HG02798 (cell line): ENCODE results near the gene MITF.

Experiments used
- ATAC-seq: cut with Tn5 transposase; IDR thresholded peaks from one replicate; pipeline ENCODE4 v1.9.1; 2021; ENCODE audit warnings: mild to moderate bottlenecking; ENCODE audit not compliant: unreplicated experiment, poor library complexity

MITF gene

GRCh38 chr3:69936266-69936665, 197.0 kb downstream of the MITF start:
- no peak for ATAC-seq

DNA sequence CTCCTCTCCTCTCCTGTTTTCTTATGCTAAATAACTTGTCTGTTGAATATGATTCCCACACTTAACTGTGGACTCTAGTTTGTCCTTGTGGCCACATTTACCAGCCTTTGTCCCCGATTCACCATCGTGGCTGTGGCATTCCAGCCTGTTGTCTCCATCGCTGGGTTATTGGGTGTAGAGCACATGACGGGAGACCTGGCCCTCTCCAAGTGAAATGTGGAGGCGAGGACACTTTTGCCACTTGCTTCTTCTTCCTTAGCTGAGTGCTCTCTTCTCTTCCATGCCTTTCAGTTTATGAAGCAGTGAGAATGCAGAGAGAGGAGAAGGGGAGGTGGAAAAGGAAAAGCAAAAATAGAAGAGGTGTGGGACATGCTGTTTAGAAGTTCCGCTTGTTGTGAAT, 198.8 kb downstream of the MITF start:
- ATAC-seq, result no peak

DNA sequence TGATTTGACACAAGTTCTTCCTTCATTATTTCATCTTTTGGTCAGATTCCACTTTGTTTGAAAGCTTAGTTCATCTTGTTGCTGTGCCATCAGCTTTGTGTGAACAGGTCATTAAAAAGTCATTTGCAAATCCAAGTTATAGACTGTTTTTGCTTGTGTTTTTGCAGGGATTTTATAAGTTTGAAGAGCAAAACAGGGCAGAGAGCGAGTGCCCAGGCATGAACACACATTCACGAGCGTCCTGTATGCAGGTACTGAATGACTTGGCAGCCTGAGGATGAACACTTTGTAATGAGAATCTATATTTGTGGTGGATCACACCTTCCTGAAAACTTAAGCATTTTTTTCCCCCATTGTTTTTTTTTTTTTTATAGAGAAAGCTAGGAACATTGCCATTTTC, 199.7 kb downstream of the MITF start:
- no peak for ATAC-seq

GRCh38 chr3:69941037-69941436, 201.8 kb downstream of the MITF start:
- no peak for ATAC-seq

- ATAC-seq, result no peak
These were observed 202.3 kb downstream of the MITF start for GRCh38 chr3:69941439-69942176.

DNA sequence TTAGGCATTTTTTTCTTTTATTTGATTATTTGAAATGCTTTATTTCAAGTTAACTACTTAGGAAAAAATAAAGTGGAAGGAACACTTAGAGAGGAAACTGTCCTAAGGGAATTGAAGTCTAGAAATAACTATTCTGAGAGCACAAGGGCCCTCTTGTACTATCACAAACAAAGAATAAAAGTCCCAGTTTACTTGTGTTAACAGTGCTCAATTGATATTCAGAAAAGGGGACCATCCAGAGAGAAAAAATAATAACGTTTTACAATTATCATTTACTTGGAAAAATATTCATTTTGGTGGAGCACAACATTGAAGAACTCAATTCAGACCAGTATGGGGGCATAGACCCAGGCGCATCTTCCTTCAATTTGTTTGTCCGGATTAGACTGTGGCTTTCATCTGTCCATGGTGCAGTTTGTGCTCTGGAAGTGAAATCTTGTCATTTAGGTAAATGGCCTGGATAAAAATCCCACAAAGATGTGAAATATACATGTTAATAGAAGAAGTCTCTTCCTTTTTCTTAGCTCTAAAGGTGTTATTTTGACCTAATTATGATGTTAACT, 205.7 kb downstream of the MITF start:
- no peak for ATAC-seq

GRCh38 chr3:69948246-69948862, 209.1 kb downstream of the MITF start:
- ATAC-seq, result no peak

DNA sequence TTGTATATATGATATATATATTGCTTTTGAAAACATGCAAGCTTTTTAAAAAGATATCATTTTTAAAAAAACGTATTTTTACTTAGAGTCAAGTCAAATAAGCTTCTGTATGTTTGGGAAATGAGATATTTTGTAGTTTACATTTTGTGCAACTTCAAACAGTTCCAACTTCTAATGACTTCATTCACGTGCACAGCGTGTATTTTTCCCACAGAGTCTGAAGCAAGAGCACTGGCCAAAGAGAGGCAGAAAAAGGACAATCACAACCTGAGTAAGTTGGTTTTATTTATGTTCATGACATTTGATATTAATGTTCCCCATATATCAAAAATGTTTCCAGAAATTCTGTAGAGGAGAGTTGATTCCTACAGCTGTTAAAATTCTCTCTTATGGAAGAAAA, 212.4 kb downstream of the MITF start:
- no peak for ATAC-seq

DNA sequence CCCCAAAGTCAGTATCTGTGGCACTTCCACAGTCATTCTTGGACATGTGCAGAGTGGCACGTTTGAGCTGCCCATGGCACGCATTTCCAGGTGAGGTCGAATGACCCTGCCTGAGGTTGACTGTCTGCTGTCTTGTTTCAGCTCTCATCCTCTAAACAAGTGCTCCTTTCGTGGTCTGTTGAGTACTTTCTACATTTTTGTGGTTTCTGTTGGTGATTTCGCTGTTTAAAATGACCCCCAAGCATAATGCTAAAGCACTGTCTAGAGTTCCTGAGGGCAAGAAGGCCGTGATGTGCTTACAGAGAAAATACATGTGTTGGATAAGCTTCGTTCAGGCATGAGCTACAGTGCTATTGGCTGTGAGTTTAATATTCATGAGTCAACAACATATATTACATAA, 220.3 kb downstream of the MITF start:
- ATAC-seq, result no peak

- ATAC-seq, result no peak
These were observed 222.6 kb downstream of the MITF start for GRCh38 chr3:69961706-69962439.

DNA sequence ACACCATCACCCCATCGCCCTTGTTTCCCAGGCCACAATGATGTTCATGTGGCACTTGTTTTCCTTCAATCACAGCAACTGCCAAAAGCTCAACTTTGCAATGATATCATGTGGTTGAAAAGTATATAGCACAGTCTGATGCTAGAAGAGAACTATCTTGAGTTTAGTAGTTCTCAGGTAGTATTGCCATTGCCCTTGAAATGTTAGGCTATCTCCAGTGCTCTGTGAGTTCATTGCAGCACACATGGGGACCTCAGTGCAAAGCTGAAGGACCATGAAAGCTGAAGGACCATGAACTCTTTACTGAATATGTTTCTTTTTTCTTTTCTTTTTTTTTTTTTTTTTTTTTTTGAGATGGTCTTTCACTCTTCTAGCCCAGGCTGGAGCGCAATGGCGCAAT, 224.4 kb downstream of the MITF start:
- ATAC-seq, result no peak

DNA sequence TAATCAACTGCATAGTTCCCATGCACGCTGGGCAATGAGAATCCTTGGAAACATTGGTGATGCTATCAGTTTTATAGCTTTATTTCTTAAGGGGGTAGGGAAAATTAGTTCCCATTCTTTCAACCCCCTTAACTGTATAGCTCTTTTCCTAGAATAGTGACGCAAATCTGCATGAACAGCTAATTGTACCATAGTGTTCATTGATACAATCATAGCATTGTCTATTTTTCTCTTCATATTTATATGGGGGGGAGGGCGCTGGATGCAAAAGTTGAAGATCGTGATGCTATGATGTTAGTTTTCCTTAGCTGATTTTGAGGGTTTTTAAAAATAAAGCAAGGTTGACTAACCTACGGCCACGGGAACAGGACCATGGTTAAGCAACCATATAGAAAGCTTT, 227.9 kb downstream of the MITF start:
- no peak for ATAC-seq

DNA sequence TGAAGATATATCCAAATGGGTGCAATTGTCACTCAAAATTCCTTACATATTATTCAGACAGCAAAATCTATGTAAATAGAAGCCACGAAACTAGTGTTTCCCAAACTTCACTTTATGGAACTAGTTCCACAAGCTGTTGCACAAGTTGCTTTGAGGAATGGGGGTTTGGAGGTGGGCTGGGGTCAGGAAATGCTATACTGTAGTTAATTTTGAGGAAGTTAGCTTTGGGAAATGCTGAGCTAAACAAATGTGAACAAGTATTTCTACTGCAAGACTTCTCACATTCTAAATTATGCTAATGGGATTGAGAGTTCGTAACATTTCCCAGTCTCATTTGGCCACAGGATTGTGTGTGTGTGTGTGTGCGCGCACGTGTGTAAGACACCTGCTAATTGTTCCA, 231.6 kb downstream of the MITF start:
- ATAC-seq, result no peak

- ATAC-seq, result no peak
These were observed 233.4 kb downstream of the MITF start for GRCh38 chr3:69972672-69973071.

GRCh38 chr3:69976021-69976420, 236.8 kb downstream of the MITF start:
- no peak for ATAC-seq

DNA sequence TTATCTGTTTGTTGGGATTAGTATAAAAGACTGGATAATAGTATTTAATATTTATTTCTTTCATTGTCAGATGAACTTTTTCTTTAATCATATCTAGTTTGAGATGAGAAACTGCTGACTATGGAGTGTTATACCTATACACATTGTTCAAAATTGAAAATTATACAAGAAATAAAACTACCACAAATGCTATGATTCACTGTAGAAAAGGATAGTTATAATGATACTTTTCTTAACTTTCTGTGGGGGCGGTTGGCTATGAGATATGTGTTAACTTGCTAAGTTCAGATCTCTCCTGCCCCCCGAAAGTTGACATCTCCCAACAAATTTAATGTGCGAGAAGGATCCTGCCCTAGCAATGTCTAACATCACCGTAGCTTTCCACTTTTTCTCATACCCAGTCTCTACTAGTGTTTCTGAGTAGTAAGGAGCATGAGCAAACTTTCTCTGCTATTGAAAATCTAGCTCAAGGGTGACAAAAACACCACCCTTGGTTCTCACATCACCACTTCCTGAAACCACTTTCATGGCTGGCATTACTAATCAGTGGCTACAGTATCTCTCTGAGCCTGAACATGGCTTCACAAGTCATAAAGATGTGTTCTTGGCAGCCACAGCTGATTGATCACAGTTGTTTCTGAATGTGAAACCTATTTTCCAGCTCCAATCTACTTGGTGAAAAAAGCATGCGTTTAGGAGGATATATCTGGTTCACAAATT, 244.4 kb downstream of the MITF start:
- ATAC-seq, result no peak

DNA sequence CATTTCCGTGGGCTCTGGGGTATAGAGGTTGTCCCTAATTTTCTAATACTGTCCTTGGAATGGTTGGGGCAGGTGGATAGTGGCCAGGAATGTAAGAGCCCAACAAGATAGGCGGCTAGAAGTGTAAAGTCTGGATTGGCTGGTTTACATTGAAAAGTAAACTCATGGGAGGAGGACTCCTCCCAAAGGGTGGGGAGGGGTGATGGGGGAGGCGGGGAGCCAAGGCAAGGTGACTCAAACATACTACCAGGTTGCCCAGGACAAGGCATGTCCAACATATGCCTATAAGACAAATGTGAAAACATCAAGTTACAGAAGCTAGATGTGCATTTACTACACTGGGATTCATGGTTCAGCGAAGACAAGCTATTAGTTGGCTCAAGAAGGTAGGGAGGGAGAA, 246.0 kb downstream of the MITF start:
- no peak for ATAC-seq

DNA sequence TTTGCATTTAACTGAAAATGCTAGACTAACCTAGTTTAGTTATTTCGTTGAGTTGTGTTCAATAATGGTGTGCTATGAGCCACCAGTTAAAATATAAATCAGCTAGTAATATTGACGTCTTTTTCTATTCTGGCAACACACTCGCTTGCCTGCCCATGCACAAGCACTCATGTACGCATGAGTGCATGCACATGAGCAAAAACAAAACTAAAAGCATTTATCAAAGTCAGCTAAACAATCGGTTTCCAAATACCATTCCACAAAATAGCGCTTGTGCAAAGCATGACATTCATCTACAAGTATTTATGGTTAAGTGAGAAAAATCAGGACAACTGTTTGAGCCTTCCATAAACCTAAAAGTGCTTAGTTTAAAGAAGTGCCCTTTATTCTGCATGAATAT, 247.2 kb downstream of the MITF start:
- no peak for ATAC-seq

DNA sequence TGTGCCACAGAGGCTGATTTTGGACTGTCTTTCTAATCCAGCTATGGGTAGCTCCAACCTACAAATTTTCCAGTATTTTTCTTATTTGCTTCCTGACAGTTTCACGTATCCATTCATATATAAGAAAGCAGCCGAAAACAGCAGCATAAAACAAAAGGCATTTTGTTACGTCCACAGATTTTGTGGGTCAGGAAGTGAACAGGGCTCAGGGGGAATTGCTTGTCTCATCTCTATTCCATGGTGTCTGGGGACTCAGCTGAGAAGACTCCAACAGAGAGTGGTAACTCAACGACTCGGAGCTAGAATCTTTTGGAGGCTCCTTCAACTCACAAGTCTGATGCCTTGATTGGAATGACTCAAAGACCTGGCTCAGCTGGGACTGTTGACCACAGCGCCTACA, 248.6 kb downstream of the MITF start:
- no peak for ATAC-seq

DNA sequence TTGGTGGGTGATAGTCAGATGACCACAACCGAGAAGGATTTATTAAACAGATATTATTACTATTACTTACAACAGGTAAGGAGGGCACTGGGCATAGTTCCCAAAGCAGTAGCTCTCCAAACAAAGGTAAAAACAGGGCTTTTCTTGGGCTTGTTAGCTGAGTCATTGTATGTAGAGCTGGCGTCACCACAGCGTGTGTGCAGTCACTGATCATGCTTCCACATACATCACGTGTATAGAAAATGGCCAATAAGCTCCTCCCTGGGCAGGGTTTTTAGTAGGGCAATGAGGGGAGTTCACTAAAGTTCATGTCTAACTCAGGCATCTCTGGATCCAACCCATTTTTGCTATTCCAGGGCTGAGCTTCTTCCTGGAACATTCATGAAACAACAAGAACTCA, 254.5 kb downstream of the MITF start:
- no peak for ATAC-seq

DNA sequence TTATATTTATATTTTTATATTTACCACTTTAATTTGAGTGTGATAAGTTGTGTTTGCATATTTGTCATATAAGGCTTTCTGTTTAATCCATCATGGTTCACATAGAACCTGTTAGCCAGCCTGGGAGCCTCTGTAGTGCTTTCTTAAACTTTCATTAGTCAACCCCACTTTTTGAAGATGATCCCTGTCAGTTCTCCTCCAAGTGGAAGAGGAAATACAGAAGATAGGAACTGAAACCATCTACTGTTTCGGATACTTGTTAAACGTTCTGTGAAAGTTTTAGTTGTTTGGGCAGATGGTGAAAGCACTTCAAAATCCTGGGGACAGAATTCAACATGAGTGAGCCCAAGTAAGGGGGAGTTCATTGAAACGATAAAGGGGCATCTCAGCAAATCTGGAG, 255.7 kb downstream of the MITF start:
- ATAC-seq, result no peak
